ENCODE results near the gene OR2AT4. TPM values are rescaled to one million over a fixed set of nuclear protein-coding genes. Genes with fewer than 3 reads are reported as not detected.

OR2AT4 gene
- total and polyA plus RNA-seq, 2 of the 4 experiments (the other 2 are of a cell fraction) = not detected

DNA sequence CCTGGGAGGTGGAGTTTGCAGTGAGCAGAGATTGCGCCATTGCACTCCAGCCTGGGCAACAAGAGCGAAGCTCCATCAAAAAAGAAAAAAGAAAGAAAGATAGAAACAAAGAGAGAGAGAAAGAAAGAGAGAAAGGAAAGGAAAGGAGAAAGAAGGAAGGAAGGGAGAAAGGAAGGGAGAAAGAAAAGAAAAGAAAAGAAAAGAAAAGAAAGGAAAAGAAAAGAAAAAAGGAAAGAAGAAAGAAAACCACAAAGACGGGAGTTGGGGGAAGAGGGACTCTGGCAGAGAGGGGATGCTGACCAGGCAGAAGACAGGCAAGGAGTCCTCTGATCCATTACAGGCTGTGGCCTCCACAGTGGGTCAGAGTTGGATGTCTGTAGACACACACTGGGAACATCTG lies 35.4 kb upstream of the OR2AT4 start:
- H3K14ac ChIP-seq (replicated peaks; ENCODE audit: low read depth, low read length) = no peak overlapping the region
- intact Hi-C loops (cut with micrococcal nuclease) (no loop called here), dilution Hi-C loops (cut with HindIII; ENCODE audit: low sequenced_read_pairs, unreplicated experiment) (no loop called here), in situ Hi-C loops (cut with MboI; ENCODE audit: low sequenced_read_pairs) (no loop called here)
- H3K79me1 ChIP-seq (ENCODE audit: low read depth in 1 of 2, low read length in 2 of 2) = no peaks in the 10 kb centered on the region
- no peak overlapping the region for H2AK5ac ChIP-seq (ENCODE audit: low read depth, low read length)
- BruUV-seq (replicated peaks) = no TSS peak
- H2BK5ac ChIP-seq (ENCODE audit: low read depth, low read length, poor library complexity, severe bottlenecking) = no peak overlapping the region
- H3K4me3 ChIP-seq (ENCODE audit: insufficient read depth, low read depth, low read length) = no peak overlapping the region
- H4K8ac ChIP-seq (ENCODE audit: low read depth in 2 of 2, low read length in 2 of 2) = no peak overlapping the region
- H4K91ac ChIP-seq (ENCODE audit: insufficient read depth, low read depth, low read length) = no peak overlapping the region
- no peak overlapping the region for H3K18ac ChIP-seq (ENCODE audit: low read depth, low read length)
- no peaks in the 10 kb centered on the region for H3K4me1 ChIP-seq (ENCODE audit: control insufficient read depth, insufficient read depth, low read length)
- POLR2A ChIA-PET (ENCODE audit: unreplicated experiment) = no interaction called here
- CTCF ChIA-PET = no interaction called here
- H3K56ac ChIP-seq (ENCODE audit: extremely low read depth, insufficient read depth, low read length) = no peak overlapping the region
- H2BK120ac ChIP-seq (ENCODE audit: low read depth, low read length) = no peak overlapping the region
- no peaks in the 10 kb centered on the region for H3K9me1 ChIP-seq (ENCODE audit: insufficient read depth, low read length)
- H2BK20ac ChIP-seq (ENCODE audit: low read depth, low read length) = no peak overlapping the region
- TF ChIP-seq RCOR1 (IDR thresholded peaks at IDR 0.05; ENCODE audit: insufficient replicate concordance, low read length) (no peak), RAD21 (IDR thresholded peaks at IDR 0.05; ENCODE audit: low read length) (no peak), POLR2A (IDR thresholded peaks at IDR 0.05; ENCODE audit: low read depth, low read length) (no peak), MXI1 (IDR thresholded peaks at IDR 0.05; ENCODE audit: borderline replicate concordance, low read depth, low read length) (no peak), FOS (IDR thresholded peaks at IDR 0.05; ENCODE audit: low read depth, low read length) (no peak), RFX5 (IDR thresholded peaks at IDR 0.05; ENCODE audit: low read depth, low read length) (no peak), CTCF (conservative IDR thresholded peaks at IDR 0.05; ENCODE audit: low read depth, low read length) (no peak), BHLHE40 (IDR thresholded peaks at IDR 0.05; ENCODE audit: low read depth, low read length) (no peak), MAFK (IDR thresholded peaks at IDR 0.05; ENCODE audit: low read depth, low read length) (no peak), CHD1 (IDR thresholded peaks at IDR 0.05; ENCODE audit: low read depth, low read length) (no peak), CEBPB (IDR thresholded peaks at IDR 0.05; ENCODE audit: low read depth, low read length) (no peak), NFE2L2 (IDR thresholded peaks at IDR 0.05; ENCODE audit: low read depth, low read length) (no peak)
- 0 out of 2 replicates have a peak, but pooled peaks cover 2% of the 10 kb centered on the region for H3K9me3 ChIP-seq (ENCODE audit: control insufficient read depth, insufficient read depth, low read length)
- no peaks in the 10 kb centered on the region for H3K36me3 ChIP-seq (ENCODE audit: control insufficient read depth, insufficient read depth, low read length)
- DNase-seq = no peak
- no peaks in the 10 kb centered on the region for H4K20me1 ChIP-seq (ENCODE audit: insufficient read depth, low read length)
- H2AK9ac ChIP-seq (replicated peaks; ENCODE audit: low read depth, low read length, poor library complexity) = no peak overlapping the region
- H3K4ac ChIP-seq (ENCODE audit: low read depth, low read length) = no peak overlapping the region
- no peak for ATAC-seq (ENCODE audit: low read depth)
- no peak overlapping the region for H2AFZ ChIP-seq (replicated peaks; ENCODE audit: low read length, poor library complexity)
- H3K4me2 ChIP-seq (ENCODE audit: low read depth, low read length) = no peak overlapping the region
- H3K27ac ChIP-seq (ENCODE audit: insufficient read depth, low read length) = no peak overlapping the region
- no peak overlapping the region for H4K5ac ChIP-seq (ENCODE audit: low read depth, low read length)
- no peak overlapping the region for H3K9ac ChIP-seq (ENCODE audit: low read depth, low read length)
- 90% methylated on average over 2 of the region's 3 CpGs; no CpG with 5 or more reads in 1 of the 2 experiments for WGBS, 2 experiments (ENCODE audit: extremely low coverage in 2 of 2, insufficient read length in 1 of 2)
- no peak overlapping the region for H2BK15ac ChIP-seq (ENCODE audit: low read depth, low read length)
- H3K23ac ChIP-seq (ENCODE audit: low read depth, low read length) = no peak overlapping the region
- peaks cover 46% of the 10 kb centered on the region for H3K27me3 ChIP-seq (ENCODE audit: control insufficient read depth, insufficient read depth, low read length)

Measured in IMR-90 (cell line).